Thyroid gland (tissue), 4 donors: ENCODE measurements around the gene NPC2. TPM values are rescaled to one million over a fixed set of nuclear protein-coding genes. Genes with fewer than 3 reads are reported as not detected.

Experiments
- DNase-seq, 2 donors: peaks; one replicate each; pipeline ENCODE4 v3.0.0-alpha.2; 2019
- H3K27ac ChIP-seq, 3 donors: fragments of 200-600 bp; sonication (generic); 1 replicate in 2 of 3; 2 replicates in 1 of 3; pipeline ENCODE4 v1.5.1; 2016 to 2019; ENCODE audit warnings: mild to moderate bottlenecking in 1 of 3, moderate library complexity in 1 of 3
- H3K27me3 ChIP-seq: fragments of 200-600 bp; sonication (generic); one replicate; pipeline ENCODE4 v1.5.1; 2019
- H3K36me3 ChIP-seq, 2 donors: fragments of 200-600 bp; sonication (generic); one replicate each; pipeline ENCODE4 v1.5.1; 2016 to 2019
- H3K4me1 ChIP-seq, 2 donors: fragments of 200-600 bp; sonication (generic); one replicate each; pipeline ENCODE4 v1.5.1; 2017 to 2019
- H3K4me3 ChIP-seq, 3 donors: fragments of 200-600 bp; sonication (generic); replicated peaks in 1 of 3; 1 replicate in 2 of 3; 2 replicates in 1 of 3; pipeline ENCODE4 v1.5.1; 2016; ENCODE audit warnings: mild to moderate bottlenecking in 1 of 3
- H3K9me3 ChIP-seq: fragments of 200-600 bp; sonication (generic); one replicate; pipeline ENCODE4 v1.5.1; 2017
- POLR2A ChIP-seq, 2 donors: fragments of 450-650 bp; IDR thresholded peaks; one replicate each; pipeline ENCODE4 v1.6.1; 2017; ENCODE audit warnings: antibody characterized with exemption in 2 of 2, mild to moderate bottlenecking in 2 of 2, moderate library complexity in 1 of 2
- WGBS, 2 donors: methylation state at CpG; one replicate each; pipeline ENCODE4 v1.1.5; 2017; 5-methylcytosine and 5-hydroxymethylcytosine counted together
- intact Hi-C: fragments of 100-400 bp; cut with DNase I; formaldehyde crosslinking; loops from one replicate; pipeline ENCODE4 v1.15.1; 2023
- total RNA-seq, 4 donors: library from RNA; depleted of rRNA; stranded (reverse); fragments of >200 nt; gene quantifications; one replicate each; pipeline ENCODE4 v1.2.3, GENCODE V29; 2016
- TF ChIP-seq, protein P1 (sequence below), 6 experiments: fragments of 200-600 bp in 3 of 6; fragments of 450-650 bp in 3 of 6; sonication (generic) in 3 of 6; IDR thresholded peaks; one replicate each; pipeline ENCODE4 v1.5.1; 2016 to 2019; ENCODE audit warnings: antibody characterized with exemption in 6 of 6, mild to moderate bottlenecking in 2 of 6, inconsistent platforms in 1 of 6, moderate library complexity in 1 of 6

NPC2 gene
- 1,000 to 10,000 TPM in 1 of 4 donors, 100 to 1,000 TPM in 3; 583 to 1,617 (median 793) TPM for total RNA-seq

DNA sequence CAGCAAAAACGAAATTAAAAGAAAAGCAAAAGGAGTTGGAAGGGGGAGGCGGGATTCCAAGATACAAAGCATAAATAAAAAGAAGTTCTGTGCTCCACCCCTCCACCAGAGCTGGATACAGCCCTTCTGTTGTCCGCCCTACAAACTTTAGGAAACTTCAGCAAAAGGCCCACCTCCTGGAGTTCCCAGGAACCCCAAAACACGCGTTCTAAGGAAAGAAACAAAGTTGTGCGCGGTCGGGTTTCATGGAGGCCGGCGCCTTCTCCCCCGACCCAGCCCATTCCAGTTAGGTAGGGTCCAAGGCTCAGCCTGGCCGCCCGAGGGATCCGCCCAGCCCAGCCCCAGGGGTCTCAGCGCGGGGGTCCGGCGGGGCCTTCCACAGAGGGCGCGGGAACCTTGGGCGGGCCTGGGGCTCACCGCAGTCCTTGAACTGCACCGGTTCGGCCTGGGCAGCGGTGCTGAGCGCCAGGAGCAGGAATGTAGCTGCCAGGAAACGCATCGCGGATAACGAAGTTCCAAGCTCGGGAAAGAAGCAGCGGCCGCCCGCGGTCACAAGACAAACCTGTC, at the start of gene NPC2:
NPC2 (minus strand) TSS at position 530 of the 567 bp plus-strand sequence; CDS start at position 499, 31 bp downstream.
- Histone ChIP-seq H3K4me1 (peaks cover 25 to 46% of the 10 kb centered on the region in 2 donors), H3K27me3 (no peaks in the 10 kb centered on the region), H3K4me3 (peak within 1 kb of the TSS; percentile 45 to 99 (median 84)), H3K27ac (peak within 1 kb of the TSS; percentile 87 to 99 (median 94)), H3K36me3 (no peaks in the 10 kb centered on the region), H3K9me3 (no peaks in the 10 kb centered on the region)
- intact Hi-C loops: loop anchor here (5.0 kb wide), 1 partner anchor 131 kb away; no protein-coding TSS in a partner anchor
- TF ChIP-seq, protein P1, sequence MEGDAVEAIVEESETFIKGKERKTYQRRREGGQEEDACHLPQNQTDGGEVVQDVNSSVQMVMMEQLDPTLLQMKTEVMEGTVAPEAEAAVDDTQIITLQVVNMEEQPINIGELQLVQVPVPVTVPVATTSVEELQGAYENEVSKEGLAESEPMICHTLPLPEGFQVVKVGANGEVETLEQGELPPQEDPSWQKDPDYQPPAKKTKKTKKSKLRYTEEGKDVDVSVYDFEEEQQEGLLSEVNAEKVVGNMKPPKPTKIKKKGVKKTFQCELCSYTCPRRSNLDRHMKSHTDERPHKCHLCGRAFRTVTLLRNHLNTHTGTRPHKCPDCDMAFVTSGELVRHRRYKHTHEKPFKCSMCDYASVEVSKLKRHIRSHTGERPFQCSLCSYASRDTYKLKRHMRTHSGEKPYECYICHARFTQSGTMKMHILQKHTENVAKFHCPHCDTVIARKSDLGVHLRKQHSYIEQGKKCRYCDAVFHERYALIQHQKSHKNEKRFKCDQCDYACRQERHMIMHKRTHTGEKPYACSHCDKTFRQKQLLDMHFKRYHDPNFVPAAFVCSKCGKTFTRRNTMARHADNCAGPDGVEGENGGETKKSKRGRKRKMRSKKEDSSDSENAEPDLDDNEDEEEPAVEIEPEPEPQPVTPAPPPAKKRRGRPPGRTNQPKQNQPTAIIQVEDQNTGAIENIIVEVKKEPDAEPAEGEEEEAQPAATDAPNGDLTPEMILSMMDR (IDR thresholded peaks at IDR 0.05): no peak
- peak; percentile 54 to 92 for TF ChIP-seq POLR2A (IDR thresholded peaks at IDR 0.05)
- WGBS, 2 donors: 0% methylated on average over 20 to 25 of the region's 35 CpGs
- no peak for DNase-seq

DNA sequence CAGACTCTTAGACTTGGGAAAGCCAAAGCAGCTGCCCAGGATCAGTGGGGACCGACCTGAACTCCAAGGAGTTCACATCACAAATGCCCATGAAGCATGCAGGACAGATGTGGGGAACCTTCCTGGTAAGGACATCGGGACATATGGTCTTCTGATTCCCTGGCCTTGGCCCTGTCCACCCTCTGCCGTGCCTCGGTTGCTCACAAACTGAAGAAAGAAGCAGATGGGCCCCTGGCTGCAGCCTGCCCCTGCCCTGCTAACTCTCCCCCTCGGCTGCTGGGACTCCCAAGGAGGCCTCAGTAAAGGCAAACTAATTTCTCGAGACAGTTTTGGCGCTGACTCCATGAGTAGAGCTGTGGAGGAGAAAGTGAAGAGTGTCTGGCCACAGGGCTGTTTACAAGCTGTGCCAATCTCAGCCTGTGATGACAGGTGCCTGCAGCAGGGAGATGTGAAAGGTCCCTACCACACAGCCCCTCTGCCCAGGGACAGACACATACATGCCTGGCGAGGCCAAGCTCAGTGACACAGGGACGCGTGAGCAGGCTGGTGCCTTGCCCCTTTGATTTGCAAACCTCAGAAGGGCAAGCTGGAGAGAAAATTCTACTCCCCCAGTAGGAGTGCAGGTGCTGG, 49.1 kb upstream of the NPC2 start:
- peaks cover 30 to 39% of the 10 kb centered on the region in 2 donors for H3K4me1 ChIP-seq
- H3K27ac ChIP-seq: peak overlapping the region in 1 of 3 donors; percentile 32
- DNase-seq: no peak
- TF ChIP-seq, protein P1 (IDR thresholded peaks at IDR 0.05): no peak
- TF ChIP-seq POLR2A (IDR thresholded peaks at IDR 0.05): no peak
- H3K9me3 ChIP-seq: no peaks in the 10 kb centered on the region
- intact Hi-C loops: no loop called here
- H3K27me3 ChIP-seq: no peaks in the 10 kb centered on the region
- H3K36me3 ChIP-seq: no peaks in the 10 kb centered on the region
- WGBS, 2 donors: 85 to 92% methylated on average over 10 of the region's 10 CpGs
- H3K4me3 ChIP-seq: no peak overlapping the region

DNA sequence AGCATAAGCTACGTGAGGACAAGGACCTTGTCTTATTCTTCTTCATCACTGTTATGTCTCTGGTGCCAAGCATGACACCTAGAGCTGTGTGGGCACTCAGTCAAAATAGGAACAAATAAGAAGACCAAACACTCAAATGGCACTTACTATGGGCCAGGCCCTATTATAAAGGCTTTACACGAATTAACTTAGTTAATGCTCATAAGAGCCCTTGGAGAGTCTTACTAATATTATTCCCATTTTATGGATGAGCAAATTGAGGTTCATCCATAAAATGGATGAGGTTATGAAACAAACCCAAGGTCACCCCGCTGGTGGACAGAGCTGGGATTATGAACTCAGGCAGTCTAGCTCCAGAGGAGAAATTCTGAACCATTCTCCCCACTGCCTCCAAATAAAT, 48.1 kb upstream of the NPC2 start:
- intact Hi-C loops: no loop called here
- Histone ChIP-seq H3K9me3 (no peaks in the 10 kb centered on the region), H3K4me1 (peaks cover 22 to 29% of the 10 kb centered on the region in 2 donors), H3K4me3 (no peak overlapping the region), H3K36me3 (no peaks in the 10 kb centered on the region), H3K27me3 (no peaks in the 10 kb centered on the region), H3K27ac (peak overlapping the region in 2 of 3 donors; percentile 25 to 32)
- 91 to 95% methylated on average over 3 of the region's 3 CpGs for WGBS, 2 donors
- no peak for DNase-seq
- no peak for TF ChIP-seq POLR2A (IDR thresholded peaks at IDR 0.05)
- TF ChIP-seq, protein P1 (IDR thresholded peaks at IDR 0.05): no peak

DNA sequence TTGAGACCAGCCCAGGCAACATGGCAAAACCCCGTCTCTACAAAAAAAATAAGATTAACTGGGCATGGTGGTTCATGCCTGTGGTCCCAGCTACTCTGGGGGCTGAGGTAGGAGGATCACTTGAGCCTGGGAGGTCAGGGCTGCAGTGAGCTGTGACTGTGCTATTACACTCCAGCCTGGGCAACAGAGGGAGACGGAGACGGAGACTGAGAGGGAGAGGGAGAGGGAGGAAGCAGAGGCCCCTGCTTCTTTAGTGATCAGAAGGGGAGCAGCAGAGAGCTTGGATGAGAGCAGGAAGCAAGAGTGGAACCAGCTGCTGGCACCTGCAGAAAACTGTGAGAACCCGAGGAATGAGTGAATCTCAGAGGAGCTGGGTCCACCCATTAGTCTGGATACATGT, 46.4 kb upstream of the NPC2 start:
- intact Hi-C loops: no loop called here
- H3K27me3 ChIP-seq: no peaks in the 10 kb centered on the region
- H3K36me3 ChIP-seq: no peaks in the 10 kb centered on the region
- H3K27ac ChIP-seq: peak overlapping the region; percentile 38 to 71 (median 54)
- 34 to 50% methylated on average over 4 of the region's 4 CpGs for WGBS, 2 donors
- no peak overlapping the region for H3K4me3 ChIP-seq
- H3K4me1 ChIP-seq: peaks cover 9 to 13% of the 10 kb centered on the region in 2 donors
- no peaks in the 10 kb centered on the region for H3K9me3 ChIP-seq
- DNase-seq: peak; percentile 70 to 73
- no peak for TF ChIP-seq POLR2A (IDR thresholded peaks at IDR 0.05)
- TF ChIP-seq, protein P1 (IDR thresholded peaks at IDR 0.05): no peak
